ENCODE results near the gene SFXN2. TPM values are rescaled to one million over a fixed set of nuclear protein-coding genes. Genes with fewer than 3 reads are reported as not detected.

The SFXN2 gene
- total and polyA plus RNA-seq, 7 donors: 0.45 to 3.2 (median 1.7) TPM

DNA sequence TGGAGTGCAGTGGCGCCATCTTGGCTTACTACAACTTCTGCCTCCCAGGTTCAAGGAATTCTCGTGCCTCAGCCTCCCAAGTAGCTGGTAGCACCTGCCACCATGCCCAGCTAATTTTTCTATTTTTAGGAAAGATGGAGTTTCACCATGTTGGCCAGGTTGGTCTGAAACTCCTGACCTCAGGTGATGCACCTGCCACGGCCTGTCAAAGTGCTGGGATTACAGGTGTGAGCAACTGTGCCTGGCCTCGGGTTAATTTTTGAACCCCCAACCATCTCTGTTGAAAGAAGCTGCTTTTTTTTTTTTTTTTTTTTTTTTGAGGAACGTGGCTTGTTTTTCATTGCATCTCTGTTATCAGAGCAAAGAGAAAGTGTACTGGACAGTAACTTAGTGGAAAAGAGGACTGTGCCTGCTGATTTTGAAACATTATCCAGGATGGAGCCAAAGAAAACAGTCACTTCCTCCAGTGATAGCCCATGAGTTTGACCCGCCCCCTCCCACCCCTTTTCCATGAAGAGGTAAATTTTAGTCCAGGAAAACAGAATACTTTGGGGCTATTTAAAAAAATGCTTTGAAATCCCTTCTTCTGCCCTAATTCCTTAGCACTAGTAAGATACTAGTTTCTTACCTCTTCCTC, 67.6 kb downstream of the SFXN2 start:
- Histone ChIP-seq H3K9me3 (no peaks in the 10 kb centered on the region), H3K27me3 (ENCODE audit: insufficient read depth in 3 of 3, low read length in 2 of 3) (no peaks in the 10 kb centered on the region), H3K27ac (peak overlapping the region; percentile 98), H3K4me3 (peak overlapping the region; percentile 81), H3K36me3 (ENCODE audit: insufficient read depth in 1 of 2, low read depth in 1 of 2) (no peaks in the 10 kb centered on the region), H3K4me1 (peaks cover 86% of the 10 kb centered on the region)
- ATAC-seq (peak in 1 of 4 donors; percentile 26), DNase-seq (no peak)
- intact Hi-C loops (cut with DNase I): no loop called here
- TF ChIP-seq, protein P1, sequence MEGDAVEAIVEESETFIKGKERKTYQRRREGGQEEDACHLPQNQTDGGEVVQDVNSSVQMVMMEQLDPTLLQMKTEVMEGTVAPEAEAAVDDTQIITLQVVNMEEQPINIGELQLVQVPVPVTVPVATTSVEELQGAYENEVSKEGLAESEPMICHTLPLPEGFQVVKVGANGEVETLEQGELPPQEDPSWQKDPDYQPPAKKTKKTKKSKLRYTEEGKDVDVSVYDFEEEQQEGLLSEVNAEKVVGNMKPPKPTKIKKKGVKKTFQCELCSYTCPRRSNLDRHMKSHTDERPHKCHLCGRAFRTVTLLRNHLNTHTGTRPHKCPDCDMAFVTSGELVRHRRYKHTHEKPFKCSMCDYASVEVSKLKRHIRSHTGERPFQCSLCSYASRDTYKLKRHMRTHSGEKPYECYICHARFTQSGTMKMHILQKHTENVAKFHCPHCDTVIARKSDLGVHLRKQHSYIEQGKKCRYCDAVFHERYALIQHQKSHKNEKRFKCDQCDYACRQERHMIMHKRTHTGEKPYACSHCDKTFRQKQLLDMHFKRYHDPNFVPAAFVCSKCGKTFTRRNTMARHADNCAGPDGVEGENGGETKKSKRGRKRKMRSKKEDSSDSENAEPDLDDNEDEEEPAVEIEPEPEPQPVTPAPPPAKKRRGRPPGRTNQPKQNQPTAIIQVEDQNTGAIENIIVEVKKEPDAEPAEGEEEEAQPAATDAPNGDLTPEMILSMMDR (IDR thresholded peaks at IDR 0.05): no peak
- 37 to 59% (median 43%) methylated on average over 6 of the region's 6 CpGs for WGBS, 3 donors

DNA sequence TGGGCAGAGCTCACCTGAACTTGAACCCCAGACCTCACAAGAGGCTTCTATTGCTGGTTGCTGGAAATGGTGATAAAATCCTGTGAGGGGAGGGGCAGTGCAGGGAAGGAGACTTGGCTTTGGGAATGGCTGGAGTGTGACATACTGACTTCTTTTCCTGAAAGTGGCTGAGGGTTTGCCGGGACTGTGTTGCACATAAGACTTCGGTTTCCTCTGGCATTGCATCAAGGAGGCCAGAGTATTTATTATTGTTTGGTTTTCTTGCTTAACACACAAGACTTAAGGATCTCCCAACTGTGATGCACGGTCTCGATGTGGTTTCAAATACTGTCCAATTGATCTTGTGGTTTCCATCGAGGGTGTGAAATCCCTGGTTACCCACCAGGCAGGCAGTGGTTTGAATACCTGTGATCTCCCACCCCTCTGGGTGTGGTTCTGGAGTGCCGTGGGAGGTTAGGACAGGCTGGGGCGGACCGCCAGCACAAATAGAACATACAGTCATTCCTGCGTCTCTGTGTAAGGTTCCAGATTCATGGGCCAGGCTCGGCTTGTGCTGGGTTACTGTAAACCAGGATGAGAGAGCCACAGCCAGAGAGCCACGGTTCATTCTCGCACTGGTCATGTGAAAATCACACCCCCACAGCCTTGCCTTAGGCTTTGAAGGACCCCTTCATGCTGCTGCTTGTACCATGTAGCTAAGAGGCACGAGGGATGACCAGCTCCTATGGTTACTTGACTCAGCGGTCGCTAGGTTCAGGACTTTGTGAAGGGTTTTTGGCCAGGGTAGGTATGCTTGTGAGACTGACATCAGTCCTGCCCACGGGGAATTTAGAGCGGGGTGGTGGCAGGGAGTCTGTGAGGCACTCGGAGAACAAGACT, 68.5 kb downstream of the SFXN2 start:
- DNase-seq: peak; percentile 83 to 90
- Histone ChIP-seq H3K4me3 (peak overlapping the region; percentile 81), H3K36me3 (ENCODE audit: insufficient read depth in 1 of 2, low read depth in 1 of 2) (no peaks in the 10 kb centered on the region), H3K27me3 (ENCODE audit: insufficient read depth in 3 of 3, low read length in 2 of 3) (no peaks in the 10 kb centered on the region), H3K27ac (peak overlapping the region; percentile 98), H3K4me1 (peaks cover 82% of the 10 kb centered on the region), H3K9me3 (no peaks in the 10 kb centered on the region)
- peak; percentile 79 to 85 (median 80) for ATAC-seq
- TF ChIP-seq, protein P1 (IDR thresholded peaks at IDR 0.05): no peak
- WGBS, 3 donors: 5 to 22% (median 12%) methylated on average over 18 of the region's 18 CpGs
- intact Hi-C loops (cut with DNase I): no loop called here

DNA sequence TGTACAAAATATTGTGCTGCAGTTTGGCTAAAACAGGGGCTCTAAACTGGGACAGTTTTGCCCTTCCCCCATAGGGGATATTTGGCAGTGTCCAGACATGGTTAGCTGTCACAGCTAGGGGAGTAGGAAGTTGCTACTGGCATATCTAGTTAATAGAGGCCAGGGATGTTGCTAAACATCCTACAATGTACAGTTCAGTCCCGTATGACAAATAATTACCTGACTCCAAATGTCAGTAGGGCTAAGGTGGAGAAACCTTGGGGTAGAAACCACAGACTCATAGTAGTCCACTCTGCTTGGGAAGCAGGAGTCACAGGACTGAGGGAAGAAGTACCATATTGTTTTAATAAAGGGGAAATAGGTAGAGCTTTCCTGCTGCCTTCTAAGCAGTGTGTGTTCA, 69.1 kb downstream of the SFXN2 start:
- no peaks in the 10 kb centered on the region for H3K36me3 ChIP-seq (ENCODE audit: insufficient read depth in 1 of 2, low read depth in 1 of 2)
- peak; percentile 46 to 69 (median 64) for ATAC-seq
- intact Hi-C loops (cut with DNase I): no loop called here
- H3K9me3 ChIP-seq: no peaks in the 10 kb centered on the region
- peak overlapping the region; percentile 81 for H3K4me3 ChIP-seq
- DNase-seq: no peak
- peaks cover 86% of the 10 kb centered on the region for H3K4me1 ChIP-seq
- 14 to 42% (median 19%) methylated on average over 1 of the region's 1 CpG for WGBS, 3 donors
- no peaks in the 10 kb centered on the region for H3K27me3 ChIP-seq (ENCODE audit: insufficient read depth in 3 of 3, low read length in 2 of 3)
- H3K27ac ChIP-seq: peak overlapping the region; percentile 98
- TF ChIP-seq, protein P1 (IDR thresholded peaks at IDR 0.05): no peak

DNA sequence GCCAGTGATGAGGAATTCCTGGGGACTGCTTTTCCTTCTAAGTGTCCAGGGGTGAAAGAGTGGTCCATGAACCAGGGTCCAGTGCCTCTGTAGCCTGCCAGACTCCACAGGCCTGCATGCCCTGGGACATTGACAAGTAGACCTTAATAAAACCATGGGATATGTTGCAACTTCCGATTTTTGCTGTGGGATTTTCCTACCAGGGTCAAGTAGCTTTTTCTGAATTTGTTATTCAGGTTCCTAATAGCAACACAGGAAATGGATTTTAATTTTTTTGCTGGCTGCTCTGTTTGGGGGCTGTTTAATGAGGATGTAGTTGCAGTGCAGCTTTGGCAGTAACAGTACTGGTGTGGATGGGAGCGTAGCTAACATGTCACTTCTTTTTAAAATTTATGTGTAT, 71.4 kb downstream of the SFXN2 start:
- Histone ChIP-seq H3K36me3 (ENCODE audit: insufficient read depth in 1 of 2, low read depth in 1 of 2) (no peaks in the 10 kb centered on the region), H3K4me3 (peak overlapping the region; percentile 29), H3K4me1 (peaks cover 89% of the 10 kb centered on the region), H3K27ac (peak overlapping the region; percentile 98), H3K9me3 (no peaks in the 10 kb centered on the region), H3K27me3 (ENCODE audit: insufficient read depth in 3 of 3, low read length in 2 of 3) (no peaks in the 10 kb centered on the region)
- TF ChIP-seq, protein P1 (IDR thresholded peaks at IDR 0.05): no peak
- DNase-seq (no peak), ATAC-seq (no peak)
- 41 to 55% (median 45%) methylated on average over 2 of the region's 2 CpGs for WGBS, 3 donors
- intact Hi-C loops (cut with DNase I): no loop called here

Data from psoas muscle (tissue), 8 donors.